ENCODE results near the gene ACSF2.

DNA sequence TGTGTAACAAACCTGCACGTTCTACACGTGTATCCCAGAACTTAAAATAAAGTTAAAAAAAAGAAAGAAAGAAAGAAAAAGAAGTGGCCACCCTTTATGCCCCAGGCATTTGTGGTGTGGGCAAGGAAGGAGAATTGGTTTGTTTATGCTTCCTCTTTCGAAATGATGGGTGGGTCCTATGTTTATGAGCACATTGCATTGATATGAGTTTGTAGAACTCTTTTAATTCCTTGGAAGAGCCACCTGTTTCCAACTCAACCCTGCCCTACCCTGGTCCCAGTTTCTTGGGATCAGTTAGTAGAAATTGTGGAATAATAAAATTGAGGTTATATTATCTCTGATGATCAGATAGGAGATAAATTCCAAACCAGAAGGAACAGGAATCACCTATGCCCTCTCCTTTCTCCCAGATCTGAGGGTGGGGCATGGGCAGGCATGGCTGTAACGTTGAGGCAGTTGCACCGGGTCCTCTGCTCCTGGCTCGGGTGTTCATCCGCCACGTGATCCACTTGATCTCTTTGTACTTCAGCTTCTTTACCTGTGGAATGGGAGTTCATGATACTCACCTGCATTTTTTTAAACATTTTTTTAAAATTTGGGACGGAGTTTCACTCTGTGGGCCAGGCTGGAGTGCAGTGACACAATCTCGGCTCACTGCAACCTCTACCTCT is 26.7 kb downstream of the ACSF2 start:
- TF ChIP-seq, protein P1, sequence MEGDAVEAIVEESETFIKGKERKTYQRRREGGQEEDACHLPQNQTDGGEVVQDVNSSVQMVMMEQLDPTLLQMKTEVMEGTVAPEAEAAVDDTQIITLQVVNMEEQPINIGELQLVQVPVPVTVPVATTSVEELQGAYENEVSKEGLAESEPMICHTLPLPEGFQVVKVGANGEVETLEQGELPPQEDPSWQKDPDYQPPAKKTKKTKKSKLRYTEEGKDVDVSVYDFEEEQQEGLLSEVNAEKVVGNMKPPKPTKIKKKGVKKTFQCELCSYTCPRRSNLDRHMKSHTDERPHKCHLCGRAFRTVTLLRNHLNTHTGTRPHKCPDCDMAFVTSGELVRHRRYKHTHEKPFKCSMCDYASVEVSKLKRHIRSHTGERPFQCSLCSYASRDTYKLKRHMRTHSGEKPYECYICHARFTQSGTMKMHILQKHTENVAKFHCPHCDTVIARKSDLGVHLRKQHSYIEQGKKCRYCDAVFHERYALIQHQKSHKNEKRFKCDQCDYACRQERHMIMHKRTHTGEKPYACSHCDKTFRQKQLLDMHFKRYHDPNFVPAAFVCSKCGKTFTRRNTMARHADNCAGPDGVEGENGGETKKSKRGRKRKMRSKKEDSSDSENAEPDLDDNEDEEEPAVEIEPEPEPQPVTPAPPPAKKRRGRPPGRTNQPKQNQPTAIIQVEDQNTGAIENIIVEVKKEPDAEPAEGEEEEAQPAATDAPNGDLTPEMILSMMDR (IDR thresholded peaks at IDR 0.05) = no peak
- TF ChIP-seq POLR2AphosphoS5 (IDR thresholded peaks at IDR 0.05) (no peak), POLR2A (IDR thresholded peaks at IDR 0.05) (no peak), EP300 (IDR thresholded peaks at IDR 0.05) (no peak)

Measured in upper lobe of left lung (tissue), 4 donors.